Subcutaneous adipose tissue (tissue), 4 donors: Measurements from ENCODE around the gene RAE1. TPM values are rescaled to one million over a fixed set of nuclear protein-coding genes. Genes with fewer than 3 reads are reported as not detected.

Experiments
- total RNA-seq, 4 donors: library from RNA; depleted of rRNA; stranded (reverse); fragments of >200 nt; gene quantifications; one replicate each; pipeline ENCODE4 v1.1.0, GENCODE V29; 2016
- TF ChIP-seq, protein P1 (sequence below): fragments of 450-650 bp; IDR thresholded peaks from one replicate; pipeline ENCODE4 v1.5.1; 2016; ENCODE audit warnings: low read depth, mild to moderate bottlenecking, control low read depth, antibody characterized with exemption, moderate library complexity

Gene RAE1
- total RNA-seq, 4 donors from 2014 or later: 13.9 to 39.5 (median 16.4) TPM

DNA sequence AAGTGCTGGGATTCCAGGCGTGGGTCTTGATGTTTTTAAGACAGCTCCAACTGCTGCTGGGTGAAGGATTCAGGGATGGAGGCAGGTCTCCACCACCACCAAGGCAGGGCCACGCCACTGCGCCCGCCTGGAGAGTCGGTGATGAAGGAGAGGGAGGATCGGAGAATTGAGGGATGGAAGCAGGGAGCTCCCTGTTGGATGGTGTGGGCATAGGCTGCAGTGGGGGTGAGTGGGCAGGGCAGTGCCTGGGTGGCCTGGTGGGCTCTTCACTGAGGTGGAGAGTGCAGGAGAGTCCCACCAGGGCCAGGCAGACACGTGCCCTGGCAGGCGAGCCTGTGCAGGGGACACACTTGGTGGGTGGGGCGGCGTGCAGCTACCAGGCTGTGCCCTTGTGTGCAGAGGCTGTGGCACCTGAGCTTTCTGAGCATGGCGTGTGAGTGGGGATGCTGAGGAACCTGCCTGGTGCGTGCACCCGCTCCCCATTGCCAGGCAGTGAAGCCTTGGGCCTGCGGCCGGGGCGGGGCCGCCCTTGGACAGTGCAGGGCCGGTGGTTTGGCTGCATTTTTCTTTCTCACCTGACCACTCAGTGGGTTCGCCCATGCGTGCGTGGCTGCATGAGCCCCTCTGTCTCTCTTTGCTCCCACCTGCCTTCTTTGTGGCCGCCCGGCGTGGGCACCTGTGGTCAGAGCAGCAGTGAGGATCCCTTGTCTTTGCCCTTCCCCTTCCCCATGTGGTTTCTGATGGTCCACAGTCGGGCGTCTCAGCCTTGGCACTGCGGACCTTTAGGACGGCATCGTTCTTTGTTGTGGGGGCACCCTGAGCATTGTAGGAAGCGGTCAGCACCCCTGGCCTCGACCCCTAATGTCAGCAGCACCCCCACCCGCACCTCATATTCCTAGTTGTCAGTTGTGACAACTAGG is 51.4 kb downstream of the RAE1 start:
- TF ChIP-seq, protein P1, sequence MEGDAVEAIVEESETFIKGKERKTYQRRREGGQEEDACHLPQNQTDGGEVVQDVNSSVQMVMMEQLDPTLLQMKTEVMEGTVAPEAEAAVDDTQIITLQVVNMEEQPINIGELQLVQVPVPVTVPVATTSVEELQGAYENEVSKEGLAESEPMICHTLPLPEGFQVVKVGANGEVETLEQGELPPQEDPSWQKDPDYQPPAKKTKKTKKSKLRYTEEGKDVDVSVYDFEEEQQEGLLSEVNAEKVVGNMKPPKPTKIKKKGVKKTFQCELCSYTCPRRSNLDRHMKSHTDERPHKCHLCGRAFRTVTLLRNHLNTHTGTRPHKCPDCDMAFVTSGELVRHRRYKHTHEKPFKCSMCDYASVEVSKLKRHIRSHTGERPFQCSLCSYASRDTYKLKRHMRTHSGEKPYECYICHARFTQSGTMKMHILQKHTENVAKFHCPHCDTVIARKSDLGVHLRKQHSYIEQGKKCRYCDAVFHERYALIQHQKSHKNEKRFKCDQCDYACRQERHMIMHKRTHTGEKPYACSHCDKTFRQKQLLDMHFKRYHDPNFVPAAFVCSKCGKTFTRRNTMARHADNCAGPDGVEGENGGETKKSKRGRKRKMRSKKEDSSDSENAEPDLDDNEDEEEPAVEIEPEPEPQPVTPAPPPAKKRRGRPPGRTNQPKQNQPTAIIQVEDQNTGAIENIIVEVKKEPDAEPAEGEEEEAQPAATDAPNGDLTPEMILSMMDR: no peak

DNA sequence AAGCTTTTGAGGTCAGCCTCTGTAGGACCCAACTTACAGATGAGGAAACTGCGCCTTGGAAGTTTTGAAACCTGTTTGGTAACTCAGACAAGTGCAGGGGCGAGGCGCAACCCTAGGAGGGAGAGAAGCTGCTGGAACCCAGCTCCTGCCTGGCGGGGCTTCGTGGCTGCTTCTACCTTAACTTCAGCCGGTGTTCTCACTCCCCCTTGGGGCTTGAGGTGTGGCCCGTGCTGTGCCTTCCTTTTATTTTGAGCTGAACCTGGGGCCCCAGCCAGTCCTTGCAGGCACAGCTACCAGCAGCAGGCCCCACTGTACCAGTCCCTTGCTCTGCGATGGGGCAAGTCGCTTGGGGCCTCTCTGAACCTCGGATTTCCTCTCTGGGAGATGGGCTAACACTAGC is 52.2 kb downstream of the RAE1 start:
- TF ChIP-seq, protein P1: no peak

DNA sequence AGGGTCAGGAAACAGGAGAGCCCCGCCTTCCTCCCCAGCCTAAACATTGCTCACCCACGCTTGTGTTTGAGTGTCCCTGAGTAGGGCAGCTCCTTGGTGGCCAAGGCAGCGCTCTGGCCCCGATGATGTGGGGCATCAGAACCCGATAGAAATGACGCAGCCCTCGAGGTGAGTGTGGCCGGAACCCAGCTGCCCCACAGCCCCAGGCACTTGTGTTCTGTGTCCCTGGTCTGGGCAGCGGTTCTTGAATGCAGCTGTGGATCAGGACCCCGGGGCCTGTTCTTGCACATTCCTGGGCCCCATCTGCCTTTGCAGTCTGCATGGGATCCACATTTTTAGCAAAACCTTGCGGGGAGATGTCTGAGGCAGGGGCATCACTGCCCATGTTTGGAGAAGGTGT is 53.0 kb downstream of the RAE1 start:
- TF ChIP-seq, protein P1: no peak

DNA sequence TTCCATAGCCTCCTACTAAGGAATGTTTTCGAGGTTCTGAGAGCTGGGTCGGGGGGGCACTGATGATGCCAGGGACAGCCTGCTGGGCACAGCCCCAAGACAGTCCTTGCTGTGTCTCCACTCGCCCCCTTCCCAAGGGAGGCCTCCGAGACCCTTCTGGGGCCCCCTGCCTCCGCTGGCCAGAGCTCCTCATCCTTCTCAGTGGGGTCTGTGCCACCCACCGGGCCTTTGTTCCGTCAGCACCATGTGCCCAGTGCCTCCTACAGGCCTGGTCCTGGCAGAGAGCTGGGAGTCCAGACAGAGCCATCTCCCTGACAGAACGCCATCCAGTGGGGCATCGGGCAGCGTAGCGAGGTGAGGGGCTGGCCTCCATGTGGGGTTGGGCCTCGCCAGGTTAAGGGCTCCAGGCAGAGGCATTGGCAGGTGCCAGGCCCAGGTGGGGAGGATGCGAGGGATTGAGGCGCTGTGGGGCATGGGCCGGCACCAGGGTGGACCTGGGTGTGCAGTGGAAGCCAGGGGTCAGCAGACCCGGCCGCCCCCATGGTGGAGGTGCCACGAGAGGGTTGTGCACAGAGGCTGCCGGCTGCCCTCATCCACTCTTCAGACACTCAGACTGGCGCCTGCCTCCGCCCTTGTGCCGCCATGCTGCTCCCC is 53.5 kb downstream of the RAE1 start:
- TF ChIP-seq, protein P1: no peak

DNA sequence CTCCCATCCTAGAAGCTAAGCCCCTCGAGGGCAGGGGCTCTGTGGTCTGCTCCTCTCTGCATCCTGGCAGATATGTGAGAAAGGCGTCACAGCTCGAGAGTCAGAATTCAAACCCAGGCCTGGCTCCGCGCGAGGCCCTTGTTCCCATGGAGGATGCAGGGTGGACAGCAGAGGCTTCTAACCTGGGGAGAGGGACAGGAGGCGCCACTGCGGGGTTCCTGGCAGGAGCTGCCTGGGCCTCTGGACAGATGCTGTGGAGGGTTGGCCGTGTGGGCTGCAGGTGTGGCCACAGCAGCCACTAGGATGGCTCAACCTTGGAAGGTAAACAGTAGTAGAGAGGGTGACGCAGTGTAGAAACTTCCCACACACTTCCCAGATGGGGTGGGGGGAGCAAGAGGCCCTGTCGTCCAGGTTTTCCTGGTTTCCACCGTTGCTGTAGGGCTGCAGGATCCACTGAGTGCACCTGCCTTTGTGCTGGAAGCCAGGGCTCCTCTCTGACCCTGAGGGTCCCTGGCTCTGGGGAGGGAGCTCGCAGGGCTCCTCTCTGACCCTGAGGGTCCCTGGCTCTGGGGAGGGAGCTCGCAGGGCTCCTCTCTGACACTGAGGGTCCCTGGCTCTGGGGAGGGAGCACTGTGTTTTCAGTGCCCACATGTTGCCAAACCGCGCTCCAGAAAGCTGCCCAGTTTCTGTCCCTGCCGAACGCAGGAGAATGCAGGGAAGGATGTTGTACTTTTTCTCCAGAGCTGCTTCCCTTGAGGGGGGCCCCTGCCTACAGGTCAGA is 54.4 kb downstream of the RAE1 start:
- TF ChIP-seq, protein P1: no peak

DNA sequence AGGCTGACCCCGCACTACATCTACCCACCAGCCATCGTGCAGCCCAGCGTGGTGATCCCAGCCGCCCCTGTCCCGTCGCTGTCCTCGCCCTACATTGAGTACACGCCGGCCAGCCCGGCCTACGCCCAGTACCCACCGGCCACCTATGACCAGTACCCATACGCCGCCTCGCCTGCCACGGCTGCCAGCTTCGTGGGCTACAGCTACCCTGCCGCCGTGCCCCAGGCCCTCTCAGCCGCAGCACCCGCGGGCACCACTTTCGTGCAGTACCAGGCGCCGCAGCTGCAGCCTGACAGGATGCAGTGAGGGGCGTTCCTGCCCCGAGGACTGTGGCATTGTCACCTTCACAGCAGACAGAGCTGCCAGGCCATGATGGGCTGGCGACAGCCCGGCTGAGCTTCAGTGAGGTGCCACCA is 56.5 kb downstream of the RAE1 start:
- TF ChIP-seq, protein P1: no peak

DNA sequence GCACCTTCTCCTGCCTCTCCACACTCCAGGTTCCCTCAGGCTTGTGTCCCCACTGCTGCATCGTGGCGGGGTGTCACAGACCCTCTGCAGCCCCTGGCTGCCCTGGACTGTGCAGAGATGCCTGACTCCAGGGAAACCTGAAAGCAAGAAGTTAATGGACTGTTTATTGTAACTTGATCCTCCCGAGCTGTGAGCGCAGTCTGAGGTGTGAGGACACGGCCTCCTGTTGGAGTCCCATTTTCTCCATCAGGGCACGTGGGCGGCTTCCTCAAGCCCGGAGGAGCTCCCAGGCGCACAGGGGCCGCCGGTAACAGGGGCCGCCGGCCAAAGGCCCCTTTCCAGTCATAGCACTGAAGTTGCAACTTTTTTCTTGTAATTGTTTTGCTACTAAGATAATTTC is 57.1 kb downstream of the RAE1 start:
- TF ChIP-seq, protein P1: no peak
